RPMI7951 (cell line): ENCODE measurements around the gene LCN1. TPM values are rescaled to one million over a fixed set of nuclear protein-coding genes. Genes with fewer than 3 reads are reported as not detected.
"Not testable (repeated sequence)": the region's sequence is repeated elsewhere in the genome, so short reads cannot be mapped to it uniquely, and the experiment has no call there.

Experiments
- DNase-seq: peaks from one replicate; pipeline ENCODE4 v3.0.0-alpha.2; 2012; ENCODE audit warnings: low read depth
- total RNA-seq: library from RNA; depleted of rRNA; stranded (reverse); fragments of >200 nt; shearing (Covaris generic); gene quantifications from 2 replicates; pipeline ENCODE4 v1.2.3, GENCODE V29; 2014

LCN1 gene
- total RNA-seq, 1 experiment from 2014 or later, result not detected

DNA sequence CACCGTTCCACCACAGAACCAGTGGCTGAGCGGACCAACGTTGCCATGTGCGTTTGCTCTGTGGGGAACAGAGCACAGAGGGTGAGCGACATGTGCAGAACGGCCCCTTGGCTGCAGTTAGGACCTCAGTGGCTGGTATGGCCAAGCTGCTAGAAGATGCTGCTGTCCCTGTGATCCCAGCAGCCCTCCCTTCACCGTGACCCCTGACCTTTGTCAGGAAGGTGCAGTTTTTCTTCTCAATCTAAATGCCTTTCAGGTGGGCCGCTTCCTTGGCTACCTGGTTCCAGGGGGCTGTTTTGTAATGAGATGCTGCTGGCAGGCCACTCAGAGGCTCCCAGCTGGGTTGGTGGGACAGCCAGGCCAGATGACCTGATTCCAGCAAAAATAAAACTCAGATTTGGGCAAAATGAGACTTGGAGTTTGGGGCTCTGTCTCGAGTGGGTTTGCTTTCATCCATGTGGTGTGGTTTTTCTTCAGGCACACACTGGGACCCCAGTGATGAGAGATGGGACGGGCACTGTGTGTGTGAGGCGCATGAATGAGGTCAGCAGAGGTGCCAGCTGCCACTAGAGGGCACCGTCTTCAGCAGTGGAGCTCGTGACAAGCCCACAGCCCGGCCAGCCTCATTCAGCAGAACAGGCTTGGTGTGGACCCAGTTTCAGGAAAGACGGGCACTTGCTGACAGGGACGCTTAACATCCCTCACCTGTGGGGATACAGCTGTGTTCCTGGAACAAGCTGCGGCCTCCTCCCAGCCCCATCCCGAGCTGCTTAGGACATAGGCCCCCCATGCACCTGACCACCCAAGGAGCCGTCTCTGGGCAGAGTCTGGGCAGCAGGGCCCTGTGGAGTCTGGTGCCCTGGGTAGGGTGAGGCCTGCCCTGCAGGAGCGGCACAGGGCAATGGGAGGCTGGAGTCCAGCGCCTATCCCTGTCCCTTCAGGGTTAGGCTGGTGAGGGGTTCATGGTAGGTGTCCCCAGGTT is 16.7 kb upstream of the LCN1 start:
- DNase-seq, result peak; percentile 35

GRCh38 chr9:135505406-135506187 is 15.6 kb upstream of the LCN1 start:
- DNase-seq, result no peak

DNA sequence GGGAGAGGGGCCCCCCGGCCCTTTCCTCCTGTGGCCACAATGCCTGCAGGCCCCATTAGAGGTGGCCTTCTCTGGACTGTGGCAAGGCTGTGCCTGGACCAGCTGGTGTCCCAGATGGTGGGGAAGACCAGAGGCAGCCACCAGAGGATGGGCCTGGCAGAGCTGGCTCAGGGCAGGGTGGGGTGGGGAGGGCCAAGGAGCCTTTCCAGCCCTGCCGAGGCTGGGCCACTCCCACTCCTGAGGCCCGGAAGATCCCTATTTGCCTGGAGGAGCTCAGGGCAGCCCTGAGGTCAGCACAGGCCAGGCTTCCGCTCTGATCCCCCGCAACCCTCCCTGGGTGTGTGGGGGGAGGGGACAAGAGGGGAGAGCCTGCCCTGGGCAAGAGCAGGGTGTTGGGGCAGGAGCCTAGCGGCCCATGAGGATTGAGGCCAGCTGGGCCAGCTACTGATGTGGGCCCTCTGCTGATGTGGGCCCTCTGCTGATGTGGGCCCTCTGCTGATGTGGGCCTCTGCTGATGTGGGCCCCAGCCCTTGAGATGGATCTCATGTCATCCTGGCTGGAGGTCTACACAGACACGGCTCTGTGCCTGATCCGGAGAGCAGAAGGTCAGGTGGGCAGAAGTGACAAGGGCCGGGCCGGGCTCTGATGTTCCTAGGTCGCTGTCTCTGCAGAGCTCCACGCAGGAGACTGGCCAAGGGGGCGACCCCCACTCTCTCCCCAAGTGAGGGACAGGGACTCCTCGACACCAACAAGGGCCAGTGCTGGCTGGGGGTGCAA is 14.7 kb upstream of the LCN1 start:
- peak; percentile 7 for DNase-seq

DNA sequence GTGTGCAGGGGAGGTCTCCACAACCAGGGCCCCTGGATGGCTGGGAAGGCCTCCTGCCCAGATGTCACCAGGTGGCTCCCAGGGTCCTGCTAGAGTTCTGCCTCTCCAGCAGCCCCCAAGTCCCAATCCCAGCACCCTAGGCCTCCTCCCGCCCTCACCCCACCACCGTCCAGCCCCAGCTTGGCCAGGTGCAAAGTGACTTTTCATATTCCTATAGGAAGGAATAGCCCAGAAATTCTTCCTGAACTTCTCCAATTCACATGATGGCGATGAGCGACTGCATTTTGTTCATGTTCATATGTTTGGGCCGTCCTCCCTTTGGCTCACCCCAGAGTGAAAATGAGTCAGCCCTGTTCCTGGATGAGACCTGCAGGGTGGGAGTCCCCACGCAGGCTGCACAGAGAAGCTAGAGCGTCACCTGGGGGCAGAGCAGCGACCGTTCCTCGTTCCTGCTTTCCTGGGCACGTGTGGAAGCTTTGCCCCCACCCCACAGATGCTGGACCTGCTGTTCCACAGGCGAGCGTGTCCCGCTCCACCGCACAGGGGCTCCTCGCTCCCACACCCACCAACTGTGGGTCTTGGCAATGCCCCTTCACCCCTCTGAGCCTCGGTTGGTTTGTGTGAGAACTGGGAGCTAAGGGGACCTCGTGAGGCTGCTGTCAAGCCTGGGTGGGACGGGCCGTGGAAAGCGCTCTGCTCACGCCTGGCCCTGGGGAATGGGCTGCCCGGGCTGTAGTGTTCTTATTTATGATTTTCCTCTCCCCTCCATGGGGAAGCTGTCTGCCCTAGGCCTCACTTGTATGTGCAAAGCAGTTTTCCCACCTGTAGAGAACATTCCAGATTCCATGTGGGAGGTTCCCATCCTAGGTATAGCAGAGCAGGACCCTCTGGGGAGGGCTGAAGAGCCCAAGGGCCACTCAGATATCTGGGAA is 13.9 kb upstream of the LCN1 start:
- no peak for DNase-seq

GRCh38 chr9:135508211-135508820 is 12.9 kb upstream of the LCN1 start:
- no peak for DNase-seq

DNA sequence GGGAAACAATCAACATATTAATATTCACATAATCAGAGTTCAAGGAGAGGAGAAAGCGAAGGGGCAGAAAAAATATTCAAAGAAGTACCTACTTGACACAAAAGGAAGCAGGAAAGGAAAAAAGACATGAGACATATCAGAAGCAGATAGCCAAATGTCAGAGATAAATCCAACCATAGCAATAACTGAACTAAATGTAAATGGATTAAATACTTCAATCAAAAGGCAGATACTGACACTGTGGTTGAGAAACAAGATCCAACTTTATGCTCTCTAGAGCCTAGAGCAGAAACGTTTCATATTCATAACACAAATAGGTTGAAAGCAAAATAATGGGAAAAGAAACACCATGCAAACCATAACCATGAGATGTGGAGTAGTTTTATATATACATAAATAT is 11.8 kb upstream of the LCN1 start:
- DNase-seq, result no peak

DNA sequence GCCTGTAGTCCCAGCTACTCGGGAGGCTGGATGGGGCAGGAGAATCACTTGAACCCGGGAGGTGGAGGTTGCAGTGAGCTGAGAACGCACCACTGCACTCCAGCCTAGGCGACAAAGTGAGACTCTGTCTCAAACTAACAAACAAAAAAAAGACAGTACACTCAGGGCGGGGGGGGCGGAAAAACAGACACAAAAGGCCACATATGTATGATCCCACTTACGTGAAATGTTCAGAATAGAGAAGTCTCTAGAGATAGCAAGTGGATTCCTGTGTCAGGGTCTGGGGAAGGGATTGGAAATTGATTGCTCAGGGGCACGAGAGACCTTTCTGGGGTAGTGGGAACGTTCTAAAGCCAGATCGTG is 9.0 kb upstream of the LCN1 start:
- no peak for DNase-seq

DNA sequence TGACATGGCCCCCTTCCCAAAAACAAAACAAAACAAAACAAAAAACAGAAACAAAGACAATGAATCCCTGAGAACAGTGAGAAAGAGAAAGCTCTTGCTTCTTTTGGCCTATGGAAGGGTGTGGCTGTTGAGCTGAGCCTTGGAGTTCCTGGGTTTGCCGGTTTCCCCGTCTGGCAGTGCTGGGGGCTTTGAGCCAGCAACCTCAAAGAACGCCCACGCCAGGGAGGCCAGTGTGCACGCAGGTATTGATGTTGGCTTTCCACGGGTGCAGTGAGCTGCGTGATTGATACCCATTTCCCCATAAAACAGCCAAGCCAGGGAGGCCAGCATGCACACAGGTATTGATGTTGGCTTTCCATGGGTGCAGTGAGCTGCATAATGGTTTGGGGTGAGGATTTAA is 8.3 kb upstream of the LCN1 start:
- DNase-seq, result no peak

DNA sequence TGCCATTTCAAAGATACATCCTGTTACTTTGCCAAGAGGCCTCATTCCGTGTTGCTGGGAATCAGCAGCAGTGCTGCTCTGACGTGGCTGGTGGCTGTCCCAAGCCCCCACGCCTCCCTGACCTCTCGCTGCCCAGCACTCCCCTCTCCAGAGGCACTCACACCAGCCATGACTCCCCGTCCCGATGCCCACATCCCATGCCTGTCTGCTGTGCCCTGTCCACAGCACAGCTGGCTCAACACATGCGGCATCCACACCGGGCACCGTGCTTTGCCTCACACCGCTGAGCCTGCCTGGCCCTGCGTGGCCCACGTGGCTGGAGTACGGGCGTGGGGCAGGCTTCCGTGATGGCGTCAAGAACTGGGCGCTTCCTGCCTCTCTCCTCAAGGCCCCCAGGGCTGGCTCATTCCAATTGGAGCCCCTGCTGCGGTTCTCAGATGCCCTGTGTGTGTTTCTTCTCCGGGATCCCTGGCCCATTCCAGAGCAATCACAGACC is 7.8 kb upstream of the LCN1 start:
- DNase-seq, result no peak

GRCh38 chr9:135513906-135514305 is 7.3 kb upstream of the LCN1 start:
- DNase-seq, result not testable (repeated sequence)

- DNase-seq, result no peak
Observed at GRCh38 chr9:135514342-135515082, 6.7 kb upstream of the LCN1 start.

DNA sequence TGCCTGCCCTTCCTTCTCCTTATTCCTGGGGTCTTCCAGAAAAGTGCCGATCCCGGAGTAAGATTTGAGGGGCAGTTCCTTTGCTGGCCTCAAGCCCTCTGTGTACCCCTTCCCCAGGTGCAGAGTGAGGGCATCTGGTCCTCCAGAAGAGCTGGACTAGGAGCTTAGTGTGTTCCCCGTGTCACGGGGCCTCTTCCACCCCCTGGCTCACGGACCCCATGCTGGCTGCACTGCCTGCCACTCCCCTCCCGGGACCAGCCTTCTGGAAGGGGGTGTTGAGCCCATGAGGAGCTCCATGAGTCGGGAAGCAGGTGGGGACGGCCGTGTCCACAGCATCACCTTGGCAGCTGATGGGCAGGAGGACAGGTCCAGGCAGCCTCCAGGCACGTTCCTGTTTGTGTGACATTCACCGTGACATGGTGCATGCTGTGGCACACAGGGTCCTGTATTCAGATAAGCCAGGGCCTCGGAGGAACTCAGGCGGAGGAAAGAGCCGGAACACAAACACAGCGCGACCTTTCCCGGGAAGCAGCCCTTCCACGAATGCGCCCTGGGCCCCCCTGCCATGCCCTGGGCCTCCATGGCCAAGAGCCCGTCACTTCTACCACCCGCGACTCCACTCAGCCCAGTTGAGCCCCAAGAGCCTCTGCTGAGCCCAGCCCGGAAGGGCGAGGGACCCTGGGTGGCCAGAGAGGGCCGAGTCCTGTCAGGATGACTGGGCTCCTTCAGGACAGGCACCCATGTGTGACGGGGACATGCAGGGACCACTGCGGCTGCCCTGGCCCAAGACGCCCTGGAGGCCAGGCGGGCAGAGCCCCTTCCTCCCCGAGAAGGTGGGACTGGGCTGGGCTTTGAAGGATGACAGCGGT is 5.9 kb upstream of the LCN1 start:
- DNase-seq, result no peak

GRCh38 chr9:135516132-135516860 is 4.9 kb upstream of the LCN1 start:
- DNase-seq, result no peak

- no peak for DNase-seq
Observed at GRCh38 chr9:135517407-135517822, 3.8 kb upstream of the LCN1 start.

- DNase-seq, result no peak
Observed at GRCh38 chr9:135519179-135519971, 1.9 kb upstream of the LCN1 start.

DNA sequence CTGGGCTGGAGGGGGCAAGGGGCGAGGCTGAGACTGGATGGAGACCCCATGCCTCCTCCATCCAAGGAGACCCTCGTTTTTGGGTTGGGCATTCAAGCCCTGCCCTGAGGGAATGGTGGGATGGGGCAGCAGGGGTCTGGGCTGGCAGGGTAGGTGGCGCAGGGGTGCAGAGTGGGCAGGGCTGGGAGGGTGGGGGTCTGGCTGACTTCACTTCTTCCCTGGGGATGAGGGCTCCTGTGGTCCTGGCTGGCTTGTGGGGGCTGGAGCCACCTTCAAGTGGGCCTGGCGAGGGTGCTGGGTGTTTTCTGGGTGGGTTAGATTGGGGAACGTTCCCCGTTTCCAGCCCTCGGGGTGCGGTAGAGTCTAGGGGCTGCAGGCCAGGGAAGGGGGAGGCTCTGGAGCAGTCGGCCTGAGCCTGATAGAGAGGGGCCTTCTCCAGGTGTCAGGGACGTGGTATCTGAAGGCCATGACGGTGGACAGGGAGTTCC is 412 bp downstream of the LCN1 start:
- no peak for DNase-seq
